Stimulated activated CD8-positive, alpha-beta memory T cell treated with anti-CD3 and anti-CD28 coated beads, Interleukin-15, amount 100 ng/mL, for 24 hours (primary cell): ENCODE results near the gene TMPRSS7.
"Not testable (repeated sequence)": the region's sequence is repeated elsewhere in the genome, so short reads cannot be mapped to it uniquely, and the experiment has no call there.

ENCODE experiments used
- DNase-seq: peaks from one replicate; pipeline ENCODE4 v3.0.0-alpha.2; 2020; ENCODE audit warnings: low read depth

TMPRSS7 gene

GRCh38 chr3:112013058-112013783, 21.3 kb upstream of the TMPRSS7 start:
- no peak for DNase-seq

GRCh38 chr3:112013784-112014143, 20.8 kb upstream of the TMPRSS7 start:
- no peak for DNase-seq

GRCh38 chr3:112017091-112017490, 17.4 kb upstream of the TMPRSS7 start:
- no peak for DNase-seq

- DNase-seq, result no peak
Observed at GRCh38 chr3:112018712-112019111, 15.8 kb upstream of the TMPRSS7 start.

- DNase-seq, result no peak
Observed at GRCh38 chr3:112019716-112020115, 14.8 kb upstream of the TMPRSS7 start.

GRCh38 chr3:112020674-112021085, 13.9 kb upstream of the TMPRSS7 start:
- no peak for DNase-seq

- no peak for DNase-seq
Observed at GRCh38 chr3:112027142-112027541, 7.4 kb upstream of the TMPRSS7 start.

GRCh38 chr3:112027826-112028225, 6.7 kb upstream of the TMPRSS7 start:
- DNase-seq, result no peak

- DNase-seq, result no peak
Observed at GRCh38 chr3:112030901-112031300, 3.6 kb upstream of the TMPRSS7 start.

- no peak for DNase-seq
Observed at GRCh38 chr3:112032098-112032731, 2.3 kb upstream of the TMPRSS7 start.

GRCh38 chr3:112035241-112035640, 705 bp downstream of the TMPRSS7 start:
- no peak for DNase-seq

- DNase-seq, result not testable (repeated sequence)
Observed at GRCh38 chr3:112037194-112037593, 2.7 kb downstream of the TMPRSS7 start.

- no peak for DNase-seq
Observed at GRCh38 chr3:112038863-112039262, 4.3 kb downstream of the TMPRSS7 start.

GRCh38 chr3:112041321-112041720, 6.8 kb downstream of the TMPRSS7 start:
- no peak for DNase-seq

- DNase-seq, result no peak
Observed at GRCh38 chr3:112042842-112043280, 8.3 kb downstream of the TMPRSS7 start.

GRCh38 chr3:112043621-112044201, 9.2 kb downstream of the TMPRSS7 start:
- DNase-seq, result no peak

- DNase-seq, result no peak
Observed at GRCh38 chr3:112046599-112046998, 12.1 kb downstream of the TMPRSS7 start.

GRCh38 chr3:112047264-112047663, 12.7 kb downstream of the TMPRSS7 start:
- no peak for DNase-seq

- DNase-seq, result no peak
Observed at GRCh38 chr3:112048911-112049310, 14.4 kb downstream of the TMPRSS7 start.

GRCh38 chr3:112053229-112053628, 18.7 kb downstream of the TMPRSS7 start:
- no peak for DNase-seq

- no peak for DNase-seq
Observed at GRCh38 chr3:112056451-112056929, 22.0 kb downstream of the TMPRSS7 start.

GRCh38 chr3:112059497-112059896, 25.0 kb downstream of the TMPRSS7 start:
- DNase-seq, result no peak

- no peak for DNase-seq
Observed at GRCh38 chr3:112061152-112061551, 26.6 kb downstream of the TMPRSS7 start.
